Sigmoid colon (tissue), 7 donors: Measurements from ENCODE around the gene KY. TPM values are rescaled to one million over a fixed set of nuclear protein-coding genes. Genes with fewer than 3 reads are reported as not detected.

Experiments used
- DNase-seq: peaks from one replicate; pipeline ENCODE4 v3.0.0-alpha.2; 2019
- H3K27ac ChIP-seq, 4 donors: fragments of 200-600 bp; sonication (generic); one replicate each; pipeline ENCODE4 v1.5.1; 2016 to 2019; ENCODE audit warnings: mild to moderate bottlenecking in 1 of 4
- H3K27me3 ChIP-seq, 3 donors: fragments of 200-600 bp; sonication (generic); one replicate each; pipeline ENCODE4 v1.5.1; 2019; ENCODE audit warnings: mild to moderate bottlenecking in 1 of 3
- H3K36me3 ChIP-seq, 4 donors: fragments of 200-600 bp; sonication (generic); one replicate each; pipeline ENCODE4 v1.5.1; 2016 to 2019
- H3K4me1 ChIP-seq, 4 donors: fragments of 200-600 bp; sonication (generic); one replicate each; pipeline ENCODE4 v1.5.1; 2017 to 2019
- H3K4me3 ChIP-seq, 4 donors: fragments of 200-600 bp; sonication (generic); one replicate each; pipeline ENCODE4 v1.5.1; 2017 to 2019; ENCODE audit warnings: mild to moderate bottlenecking in 2 of 4, moderate library complexity in 1 of 4
- H3K9me3 ChIP-seq, 4 donors: fragments of 200-600 bp in 3 of 4; sonication (generic) in 3 of 4; one replicate each; pipeline versions ENCODE4 v1.5.1 to v1.6.1; 2013 to 2019
- CTCF ChIP-seq, 4 experiments: fragments of 450-650 bp in 3 of 4; fragments of 200-600 bp in 1 of 4; IDR thresholded peaks; one replicate each; pipeline ENCODE4 v1.5.1; 2016 to 2019; ENCODE audit warnings: antibody characterized with exemption in 4 of 4, mild to moderate bottlenecking in 3 of 4, moderate library complexity in 2 of 4
- EP300 ChIP-seq, 4 donors: sonication (generic); formaldehyde crosslinking; IDR thresholded peaks; one replicate each; pipeline ENCODE4 v1.6.1; 2017; ENCODE audit warnings: antibody characterized with exemption in 4 of 4
- POLR2A ChIP-seq, 2 donors: fragments of 450-650 bp; IDR thresholded peaks; one replicate each; pipeline ENCODE4 v1.6.1; 2016; ENCODE audit warnings: antibody characterized with exemption in 2 of 2, mild to moderate bottlenecking in 2 of 2, moderate library complexity in 2 of 2
- POLR2AphosphoS5 ChIP-seq, 4 donors: sonication (generic); formaldehyde crosslinking; IDR thresholded peaks; one replicate each; pipeline ENCODE4 v1.6.1; 2017; ENCODE audit warnings: antibody characterized with exemption in 4 of 4
- WGBS, 2 donors: extraction: QIAGEN DNeasy Blood & Tissue Kit; methylation state at CpG; one replicate each; pipeline ENCODE4 v1.1.7; 2013; 5-methylcytosine and 5-hydroxymethylcytosine counted together
- intact Hi-C: fragments of 100-400 bp; cut with DNase I; formaldehyde crosslinking; loops from one replicate; pipeline ENCODE4 v1.15.1; 2023
- polyA plus RNA-seq, 3 donors: library from polyadenylated mRNA; stranded (reverse); fragments of 200-250 nt; gene quantifications; one replicate each; pipeline ENCODE4 v1.2.3, GENCODE V29; 2013
- total RNA-seq, 4 donors: library from RNA; depleted of rRNA; stranded (reverse); fragments of >200 nt; gene quantifications; one replicate each; pipeline ENCODE4 v1.1.0, GENCODE V29; 2016
- donor health status: healthy with polysubstance abuse.
- donor health status: Bipolar disorder and iron deficiency.
- donor health status: healthy.

The KY gene
- total and polyA plus RNA-seq, 7 donors, result 0.13 to 3.9 (median 3.0) TPM; not detected in 2

- WGBS, 2 donors, result 80 to 83% methylated on average over 8 of the region's 8 CpGs
- Histone ChIP-seq H3K9me3 (peaks cover 0 to 2% (median 0%) of the 10 kb centered on the region in 4 donors), H3K27me3 (no peaks in the 10 kb centered on the region), H3K4me1 (no peaks in the 10 kb centered on the region), H3K36me3 (peaks cover 0 to 9% (median 0%) of the 10 kb centered on the region in 4 donors), H3K4me3 (no peak overlapping the region), H3K27ac (no peak overlapping the region)
- TF ChIP-seq EP300 (IDR thresholded peaks at IDR 0.05) (no peak), POLR2A (IDR thresholded peaks at IDR 0.05) (no peak), CTCF (IDR thresholded peaks at IDR 0.05) (no peak)
- DNase-seq, result no peak
- intact Hi-C loops, result no loop called here
Observed at GRCh38 chr3:134625462-134625861, 25.4 kb downstream of the KY start.

GRCh38 chr3:134624537-134625287 lies 26.1 kb downstream of the KY start:
- H3K27me3 ChIP-seq, result no peaks in the 10 kb centered on the region
- DNase-seq, result no peak
- 89 to 91% methylated on average over 5 of the region's 5 CpGs for WGBS, 2 donors
- no peaks in the 10 kb centered on the region for H3K4me1 ChIP-seq
- intact Hi-C loops, result no loop called here
- TF ChIP-seq EP300 (IDR thresholded peaks at IDR 0.05), result no peak
- TF ChIP-seq POLR2AphosphoS5 (IDR thresholded peaks at IDR 0.05), result no peak
- TF ChIP-seq CTCF (IDR thresholded peaks at IDR 0.05), result no peak
- no peak for TF ChIP-seq POLR2A (IDR thresholded peaks at IDR 0.05)
- H3K4me3 ChIP-seq, result no peak overlapping the region
- peaks cover 0 to 2% (median 0%) of the 10 kb centered on the region in 4 donors for H3K9me3 ChIP-seq
- no peak overlapping the region for H3K27ac ChIP-seq
- H3K36me3 ChIP-seq, result peaks cover 0 to 17% (median 0%) of the 10 kb centered on the region in 4 donors

- no peak for DNase-seq
- TF ChIP-seq POLR2A (IDR thresholded peaks at IDR 0.05) (no peak), POLR2AphosphoS5 (IDR thresholded peaks at IDR 0.05) (no peak), EP300 (IDR thresholded peaks at IDR 0.05) (no peak), CTCF (IDR thresholded peaks at IDR 0.05) (no peak)
- Histone ChIP-seq H3K27ac (no peak overlapping the region), H3K4me3 (no peak overlapping the region), H3K9me3 (peaks cover 0 to 2% (median 0%) of the 10 kb centered on the region in 4 donors), H3K4me1 (no peaks in the 10 kb centered on the region), H3K36me3 (peaks cover 0 to 27% (median 0%) of the 10 kb centered on the region in 4 donors), H3K27me3 (no peaks in the 10 kb centered on the region)
- 89 to 94% methylated on average over 7 of the region's 7 CpGs for WGBS, 2 donors
- intact Hi-C loops, result no loop called here
Observed at GRCh38 chr3:134623615-134624245, 27.1 kb downstream of the KY start.

- TF ChIP-seq POLR2A (IDR thresholded peaks at IDR 0.05) (no peak), POLR2AphosphoS5 (IDR thresholded peaks at IDR 0.05) (no peak), EP300 (IDR thresholded peaks at IDR 0.05) (no peak), CTCF (IDR thresholded peaks at IDR 0.05) (no peak)
- WGBS, 2 donors, result 77 to 78% methylated on average over 5 of the region's 5 CpGs
- no peaks in the 10 kb centered on the region for H3K27me3 ChIP-seq
- intact Hi-C loops, result no loop called here
- H3K27ac ChIP-seq, result no peak overlapping the region
- DNase-seq, result no peak
- H3K4me3 ChIP-seq, result no peak overlapping the region
- H3K9me3 ChIP-seq, result peaks cover 0 to 2% (median 0%) of the 10 kb centered on the region in 4 donors
- H3K36me3 ChIP-seq, result peaks cover 0 to 27% (median 0%) of the 10 kb centered on the region in 4 donors
- H3K4me1 ChIP-seq, result no peaks in the 10 kb centered on the region
Observed at GRCh38 chr3:134622806-134623365, 27.9 kb downstream of the KY start.
